ENCODE data around the gene ALOXE3.

DNA sequence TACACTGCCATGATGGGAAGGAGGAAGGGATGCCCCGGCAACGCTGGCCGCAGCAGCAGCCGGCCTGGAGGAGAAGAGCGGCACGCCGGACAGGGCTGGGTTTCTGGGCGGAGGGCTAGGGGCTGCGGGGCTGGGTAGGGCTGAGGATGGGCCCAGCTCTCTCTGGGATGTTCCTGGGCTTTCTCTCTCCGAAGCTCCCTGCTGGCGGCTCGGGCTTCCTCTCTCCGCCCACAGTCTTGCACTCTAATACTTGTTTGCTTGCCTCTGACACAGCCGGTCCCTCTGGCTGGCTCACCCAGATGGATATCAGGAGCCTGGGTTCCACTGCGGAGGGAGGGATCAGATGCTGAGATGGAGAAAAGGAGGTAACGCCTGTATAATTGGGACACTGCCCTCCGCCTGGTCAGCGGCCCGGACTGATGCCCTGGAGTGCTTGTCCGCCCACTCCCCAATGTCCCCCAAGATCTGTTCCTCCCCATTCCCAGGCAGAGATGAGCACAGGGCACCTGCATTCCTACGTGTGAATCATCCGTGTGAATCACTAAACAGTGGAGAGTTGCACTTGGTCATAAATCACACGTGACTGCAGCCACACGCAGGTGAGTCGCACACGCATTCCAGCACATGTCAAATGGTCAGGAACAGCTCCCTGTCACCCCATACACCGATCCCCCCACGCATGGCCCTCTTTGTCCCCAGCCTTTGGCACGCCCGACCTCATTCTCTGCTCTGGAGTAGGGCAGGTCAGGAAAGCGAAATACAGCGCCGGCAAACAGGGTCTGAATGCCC, at the start of gene ALOXE3:
- TF ChIP-seq POLR2A (IDR thresholded peaks at IDR 0.05; ENCODE audit: extremely low read depth, insufficient read length), result no peak
- TF ChIP-seq, protein P1, sequence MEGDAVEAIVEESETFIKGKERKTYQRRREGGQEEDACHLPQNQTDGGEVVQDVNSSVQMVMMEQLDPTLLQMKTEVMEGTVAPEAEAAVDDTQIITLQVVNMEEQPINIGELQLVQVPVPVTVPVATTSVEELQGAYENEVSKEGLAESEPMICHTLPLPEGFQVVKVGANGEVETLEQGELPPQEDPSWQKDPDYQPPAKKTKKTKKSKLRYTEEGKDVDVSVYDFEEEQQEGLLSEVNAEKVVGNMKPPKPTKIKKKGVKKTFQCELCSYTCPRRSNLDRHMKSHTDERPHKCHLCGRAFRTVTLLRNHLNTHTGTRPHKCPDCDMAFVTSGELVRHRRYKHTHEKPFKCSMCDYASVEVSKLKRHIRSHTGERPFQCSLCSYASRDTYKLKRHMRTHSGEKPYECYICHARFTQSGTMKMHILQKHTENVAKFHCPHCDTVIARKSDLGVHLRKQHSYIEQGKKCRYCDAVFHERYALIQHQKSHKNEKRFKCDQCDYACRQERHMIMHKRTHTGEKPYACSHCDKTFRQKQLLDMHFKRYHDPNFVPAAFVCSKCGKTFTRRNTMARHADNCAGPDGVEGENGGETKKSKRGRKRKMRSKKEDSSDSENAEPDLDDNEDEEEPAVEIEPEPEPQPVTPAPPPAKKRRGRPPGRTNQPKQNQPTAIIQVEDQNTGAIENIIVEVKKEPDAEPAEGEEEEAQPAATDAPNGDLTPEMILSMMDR (IDR thresholded peaks at IDR 0.05; ENCODE audit: low read depth, low read length), result no peak
- TF ChIP-seq, protein P2, sequence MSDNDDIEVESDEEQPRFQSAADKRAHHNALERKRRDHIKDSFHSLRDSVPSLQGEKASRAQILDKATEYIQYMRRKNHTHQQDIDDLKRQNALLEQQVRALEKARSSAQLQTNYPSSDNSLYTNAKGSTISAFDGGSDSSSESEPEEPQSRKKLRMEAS (IDR thresholded peaks at IDR 0.05; ENCODE audit: low read depth, low read length), result peak; percentile 65
- no peak for TF ChIP-seq MYC (IDR thresholded peaks at IDR 0.05; ENCODE audit: low read depth, low read length)
